Activated CD4-positive, alpha-beta T cell treated with anti-CD3 and anti-CD28 coated beads for 24 hours (primary cell): ENCODE data around the gene ZNF780B.

ENCODE experiments used
- DNase-seq, 2 donors: peaks; one replicate each; pipeline ENCODE4 v3.0.0-alpha.2; 2020; ENCODE audit warnings: low read depth in 2 of 2

ZNF780B gene

GRCh38 chr19:39982883-39983282 lies 73.1 kb downstream of the ZNF780B start:
- DNase-seq: no peak
